ENCODE data around the gene MRPL24.
A peak's percentile ranks its signal among the peaks of the same experiment; 100 is the strongest.

MRPL24 gene

DNA sequence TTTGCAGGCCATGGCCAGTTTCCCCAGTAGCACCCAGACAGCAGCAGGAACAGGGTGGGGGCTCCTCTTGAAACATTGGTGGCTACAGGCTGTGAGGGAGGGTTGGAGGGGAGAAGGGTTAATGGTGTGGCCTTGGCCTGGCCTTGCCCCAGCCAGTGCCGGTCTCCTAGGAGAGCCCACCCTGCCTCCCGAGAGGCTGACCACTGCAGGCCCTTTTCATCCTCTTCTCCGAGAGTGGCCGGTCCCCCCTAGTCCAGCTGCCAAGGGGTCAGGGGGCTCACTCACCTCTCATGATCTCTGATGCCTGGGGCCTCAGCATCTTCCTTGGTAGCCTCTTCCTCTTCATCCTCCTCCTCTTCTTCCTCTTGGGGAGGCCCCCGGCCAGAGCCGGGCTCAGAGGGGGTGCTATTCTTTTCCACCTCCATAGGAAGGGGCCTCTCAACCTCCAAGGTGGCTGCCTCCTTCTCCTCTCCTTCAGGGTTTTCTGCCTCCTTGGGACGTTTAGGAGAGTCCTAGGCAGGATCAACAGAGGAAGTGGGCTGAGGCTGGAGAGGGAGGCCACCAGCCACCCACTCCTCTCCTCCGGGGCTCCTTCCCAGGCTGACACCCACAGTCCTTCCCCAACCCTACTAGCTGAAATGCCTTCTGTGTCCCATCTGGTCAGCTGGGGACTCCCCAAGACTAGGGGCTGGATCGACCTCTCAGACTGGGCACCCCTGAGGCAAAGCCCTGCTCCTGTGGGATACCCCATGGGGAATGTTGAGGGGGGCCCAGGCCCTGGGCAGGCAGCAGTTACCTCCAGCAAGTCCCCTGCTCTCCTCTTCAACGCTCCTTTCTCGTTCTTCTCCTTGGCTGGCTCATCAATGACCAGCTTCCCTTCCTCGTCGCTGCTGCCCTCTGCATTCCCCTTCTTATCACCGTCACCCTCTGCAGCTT is 2.7 kb upstream of the MRPL24 start:
- DNase-seq: no peak

DNA sequence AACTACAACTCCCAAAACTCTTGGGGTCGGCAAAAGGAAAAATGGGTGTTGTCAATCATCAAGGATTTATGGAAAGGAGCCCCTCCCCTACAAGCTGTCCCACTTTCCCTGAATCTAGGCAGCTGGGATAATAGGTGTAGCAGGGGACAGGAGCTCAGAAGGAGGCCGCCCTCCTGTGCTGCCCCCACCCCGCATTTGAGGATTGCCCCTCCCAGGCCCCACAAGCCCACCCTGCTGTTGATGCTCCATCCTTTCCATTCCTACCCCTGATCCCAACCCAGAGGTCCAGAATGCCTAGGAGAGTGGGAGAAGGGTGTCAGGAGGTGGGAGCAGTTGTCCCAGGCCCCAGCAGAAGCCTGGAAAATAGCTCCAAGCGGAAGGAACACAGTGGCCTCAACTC is 1.9 kb upstream of the MRPL24 start:
- DNase-seq: no peak

DNA sequence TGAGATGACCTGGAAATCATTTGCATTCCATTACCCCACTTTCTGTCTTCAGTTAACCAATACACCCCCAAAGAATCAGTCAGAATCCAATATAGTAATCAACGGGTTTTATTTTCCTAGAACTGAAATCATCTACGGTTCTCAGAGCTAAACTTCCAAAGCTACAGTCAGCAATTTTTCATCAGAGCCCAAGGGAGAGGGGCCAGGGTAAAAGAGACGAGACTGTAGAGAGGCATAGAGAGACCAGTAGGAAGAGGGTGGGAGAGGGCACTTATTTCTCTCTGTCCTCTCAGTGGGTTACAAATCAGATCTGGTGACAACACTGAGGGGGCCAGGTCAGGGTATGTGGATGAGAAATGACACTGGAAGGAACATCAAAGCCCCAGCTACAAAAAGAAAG is 1.1 kb upstream of the MRPL24 start:
- no peak for DNase-seq

DNA sequence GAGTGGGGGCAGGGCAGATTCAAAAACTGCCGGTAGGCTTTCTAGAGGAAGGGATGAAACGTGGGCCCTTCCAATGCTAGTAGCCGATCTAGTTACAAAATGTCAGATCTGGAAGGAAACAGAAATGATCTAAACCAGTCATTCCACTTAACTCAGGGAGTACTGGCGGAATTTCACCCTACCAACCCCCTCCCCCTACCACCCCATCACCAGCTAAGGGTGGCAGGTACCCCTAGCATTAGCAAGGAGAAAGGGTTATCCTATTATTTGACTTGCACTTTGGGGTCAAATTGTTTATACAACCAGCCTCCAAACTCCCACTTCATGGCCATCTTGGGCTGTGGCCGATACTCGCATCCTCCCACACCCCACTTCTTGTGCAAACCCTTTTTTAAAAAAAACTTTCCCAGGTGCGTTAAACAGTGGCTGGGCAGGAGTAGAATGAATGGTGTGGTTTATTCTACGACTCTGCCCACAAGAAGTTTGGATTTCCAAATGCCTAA is 644 bp upstream of the MRPL24 start:
- no peak for DNase-seq

DNA sequence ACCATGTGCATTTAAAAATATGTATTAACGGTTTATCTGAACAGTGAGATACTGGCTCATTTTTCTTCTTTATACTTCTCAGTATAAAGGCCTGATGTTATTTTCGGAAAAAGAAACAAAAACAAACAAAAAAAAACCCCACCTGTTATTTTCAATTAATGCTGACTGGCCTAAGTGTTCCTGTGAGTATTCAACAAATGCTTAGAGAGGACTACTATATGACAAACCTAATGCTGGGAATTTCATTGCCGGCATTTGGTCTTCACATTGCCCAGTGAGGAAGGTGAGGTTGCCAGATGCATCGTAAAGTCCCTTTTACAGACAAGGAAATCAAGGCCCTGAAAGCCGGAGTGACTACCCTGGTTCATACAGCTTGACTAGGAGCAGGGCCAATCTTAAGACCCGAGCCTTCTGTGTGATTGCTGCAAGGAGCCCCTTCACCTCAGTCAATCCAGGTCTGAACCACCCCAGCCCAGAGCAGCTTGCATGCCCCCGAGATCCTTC is 599 bp downstream of the MRPL24 start:
- DNase-seq: no peak

DNA sequence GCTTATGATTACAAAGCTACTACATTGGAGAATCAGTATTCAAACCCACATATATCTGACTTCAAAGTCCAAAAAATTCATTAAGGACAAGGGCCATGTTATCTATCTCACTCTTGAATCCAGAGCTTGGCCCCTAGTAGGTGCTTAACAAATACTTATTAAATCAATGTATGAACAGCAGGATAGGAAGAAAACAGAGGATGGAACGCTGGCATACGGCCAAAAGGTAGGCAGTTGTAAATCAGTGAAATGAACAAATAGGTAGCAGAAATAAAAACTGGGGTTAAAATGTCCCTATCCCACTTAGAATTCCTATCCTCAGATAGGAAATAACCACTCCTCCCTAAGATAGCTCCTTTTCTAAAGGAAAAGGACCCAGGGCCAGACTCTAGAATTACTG is 2.0 kb downstream of the MRPL24 start:
- DNase-seq: no peak

DNA sequence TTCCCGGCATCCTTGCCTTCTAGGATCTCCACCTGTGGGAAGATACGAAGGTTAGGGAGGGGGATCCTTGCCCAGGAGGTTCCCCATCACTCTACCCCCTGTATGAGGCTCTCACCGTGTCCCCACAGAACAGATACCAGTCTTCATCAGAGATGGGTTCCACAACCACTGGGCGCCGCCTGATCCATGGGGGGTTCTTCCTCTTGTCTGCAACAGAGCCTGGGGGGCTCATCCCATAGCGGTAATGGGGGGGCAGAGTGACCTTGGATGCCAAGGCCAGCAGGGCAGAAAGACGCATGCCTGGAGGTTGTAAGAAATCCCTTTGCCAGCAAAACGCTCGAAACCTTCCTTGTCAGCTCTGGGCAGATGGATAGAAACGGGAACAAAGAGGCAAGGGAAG is 2.5 kb downstream of the MRPL24 start:
- DNase-seq: no peak

DNA sequence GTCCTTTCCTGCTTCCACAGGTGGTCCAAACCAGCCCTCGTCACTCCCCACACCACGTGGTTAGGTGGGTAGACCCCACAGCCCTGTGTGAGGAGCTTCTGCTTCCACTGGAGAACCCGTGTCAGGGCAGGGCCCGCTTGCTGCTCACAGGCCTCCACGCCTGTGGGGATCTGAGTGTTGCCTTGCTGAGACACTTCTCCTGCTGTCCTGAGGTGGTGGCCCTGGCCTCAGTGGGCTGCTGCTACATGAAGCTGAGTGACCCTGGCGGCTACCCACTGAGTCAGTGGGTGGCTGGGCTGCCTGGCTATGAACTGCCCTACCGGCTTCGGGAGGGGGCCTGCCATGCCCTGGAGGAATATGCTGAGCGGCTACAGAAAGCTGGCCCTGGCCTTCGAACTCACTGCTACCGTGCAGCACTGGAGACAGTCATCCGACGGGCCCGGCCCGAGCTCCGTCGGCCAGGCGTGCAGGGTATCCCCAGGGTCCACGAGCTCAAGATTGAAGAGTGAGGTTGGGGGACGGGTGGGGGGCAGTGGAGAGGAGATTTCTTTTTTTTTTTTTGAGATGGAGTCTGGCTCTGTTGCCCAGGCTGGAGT is 6.8 kb downstream of the MRPL24 start:
- DNase-seq: no peak

DNA sequence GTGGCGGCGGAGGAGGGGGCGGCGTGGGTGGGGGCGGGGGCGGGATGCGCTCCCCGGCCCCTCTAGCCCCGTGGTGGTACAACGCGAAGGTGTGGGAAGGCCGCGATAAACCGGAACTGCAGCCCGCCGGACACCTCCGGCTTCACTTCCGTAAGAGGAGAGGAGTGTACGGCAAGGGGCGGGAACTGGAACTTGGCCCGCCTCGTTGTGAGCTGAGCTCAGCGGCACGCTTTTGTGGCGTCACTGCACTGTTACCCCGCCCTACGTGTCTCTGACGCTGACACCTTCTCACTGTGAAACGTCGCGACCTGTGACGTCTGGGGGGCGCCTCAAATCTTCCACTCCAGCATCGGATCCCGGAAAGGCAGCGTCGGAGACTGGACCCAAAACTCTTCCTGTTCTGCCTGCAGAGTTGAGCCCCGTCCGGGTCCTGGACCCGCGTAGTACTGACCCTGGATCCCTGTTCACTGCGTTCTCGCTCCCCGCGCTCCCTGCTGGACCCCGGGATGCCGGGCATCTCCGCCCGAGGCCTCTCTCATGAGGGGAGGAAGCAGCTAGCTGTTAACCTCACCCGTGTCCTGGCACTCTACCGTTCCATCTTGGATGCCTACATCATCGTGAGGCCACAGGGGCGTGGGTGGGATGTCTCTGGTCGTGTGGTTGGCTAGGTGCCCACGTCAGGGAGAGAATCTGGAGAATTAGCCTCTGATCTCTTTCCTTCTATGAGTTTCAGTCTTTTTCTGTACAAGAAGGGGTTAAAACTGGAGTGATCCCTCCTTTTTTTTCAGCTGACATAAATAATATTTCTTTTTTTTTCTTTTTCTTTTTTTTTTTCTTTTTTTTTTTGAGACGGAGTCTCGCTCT is 12.1 kb downstream of the MRPL24 start, which contains the start of gene ISG20L2:
Gene ISG20L2, minus strand, starts transcription at position 168 of the 864 bp plus-strand sequence. CDS start 1,114 bp downstream, outside the sequence.
- DNase-seq: peak; percentile 98

DNA sequence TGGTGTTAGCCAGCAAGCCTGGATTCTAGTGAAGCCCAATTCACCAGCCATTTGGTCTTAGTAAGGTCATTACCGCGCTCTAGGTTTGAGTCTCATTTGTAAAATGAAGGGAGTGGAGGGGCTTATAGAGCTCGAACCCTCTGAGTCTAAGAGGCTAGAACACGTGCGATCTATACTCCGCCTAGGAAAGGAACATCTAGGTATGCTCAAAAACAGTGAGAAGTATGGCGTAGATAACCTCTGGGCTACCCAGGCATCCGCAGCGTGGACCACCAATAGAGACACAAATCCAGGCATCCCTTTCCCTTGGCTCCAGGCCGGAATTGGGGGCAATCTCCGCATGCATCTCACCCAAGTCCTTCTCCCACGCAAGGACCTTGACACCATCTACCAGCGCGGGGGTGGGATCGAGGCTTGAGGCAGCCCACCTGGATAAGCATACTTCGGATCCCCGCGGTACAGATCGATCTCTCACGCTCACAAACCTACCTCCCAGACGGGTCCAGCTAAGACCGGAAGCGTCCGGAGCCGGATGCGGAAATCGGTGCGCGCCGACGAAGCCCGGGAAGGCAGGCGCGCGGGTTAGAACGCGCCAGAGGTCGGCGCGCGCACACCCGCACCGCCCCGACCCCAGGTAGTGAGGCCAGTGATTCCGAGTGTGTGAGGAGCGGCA is 12.8 kb downstream of the MRPL24 start, which contains the start of gene METTL25B:
Gene METTL25B, plus strand, starts transcription at position 544 of the 673 bp plus-strand sequence. CDS start 636 bp downstream, outside the sequence.
- peak; percentile 81 for DNase-seq

DNA sequence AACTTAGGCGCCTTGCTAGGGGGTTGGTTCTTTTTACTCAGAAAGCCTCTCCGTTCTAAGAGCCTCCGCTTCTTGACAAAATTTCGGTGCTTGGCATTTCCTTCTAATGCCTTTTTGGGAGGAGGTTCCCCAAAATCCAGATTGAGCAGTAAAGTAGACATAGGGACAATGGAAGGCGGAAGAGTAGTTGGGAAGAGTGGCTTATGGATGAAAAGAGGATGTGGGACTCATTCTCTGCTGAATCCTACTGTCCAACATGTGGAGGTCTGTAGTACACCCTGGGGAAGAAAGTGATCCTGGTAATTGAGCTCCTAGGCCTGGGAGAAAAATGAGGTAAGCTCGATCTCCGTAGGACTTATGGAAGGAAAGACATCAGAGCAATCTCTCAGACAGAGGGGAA is 13.4 kb downstream of the MRPL24 start:
- no peak for DNase-seq

DNA sequence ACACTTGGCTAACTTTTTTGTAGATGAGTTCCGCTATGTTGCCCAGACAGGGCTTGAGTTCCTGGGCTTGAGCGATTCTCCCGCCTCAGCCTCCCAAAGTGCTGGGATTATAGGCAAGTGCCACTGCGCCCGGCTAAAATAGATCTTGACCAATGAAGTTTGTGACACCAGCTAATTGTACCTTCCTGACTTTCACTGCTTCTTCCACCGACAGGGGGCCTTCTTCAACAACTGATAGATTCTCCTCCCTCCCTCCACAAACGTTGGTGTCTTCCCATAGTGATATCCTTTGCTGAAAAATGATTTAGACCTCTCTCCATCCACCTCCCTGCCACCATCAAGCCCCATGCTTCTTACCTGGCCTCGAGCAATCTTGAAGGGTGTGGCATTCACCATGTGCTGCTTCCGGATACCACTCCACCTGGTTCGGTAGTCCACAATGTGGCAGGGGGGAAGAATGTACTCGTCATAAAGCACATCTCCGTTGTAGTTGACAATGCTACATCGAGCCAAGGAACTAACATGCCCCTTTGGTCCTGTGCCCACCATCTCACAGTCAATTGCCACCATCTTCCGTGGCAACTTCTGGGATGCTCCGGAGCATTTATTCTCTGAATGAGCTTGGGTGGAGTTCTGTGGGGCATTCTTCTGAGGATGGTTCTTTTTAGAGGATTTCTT is 14.2 kb downstream of the MRPL24 start:
- DNase-seq: peak; percentile 70

DNA sequence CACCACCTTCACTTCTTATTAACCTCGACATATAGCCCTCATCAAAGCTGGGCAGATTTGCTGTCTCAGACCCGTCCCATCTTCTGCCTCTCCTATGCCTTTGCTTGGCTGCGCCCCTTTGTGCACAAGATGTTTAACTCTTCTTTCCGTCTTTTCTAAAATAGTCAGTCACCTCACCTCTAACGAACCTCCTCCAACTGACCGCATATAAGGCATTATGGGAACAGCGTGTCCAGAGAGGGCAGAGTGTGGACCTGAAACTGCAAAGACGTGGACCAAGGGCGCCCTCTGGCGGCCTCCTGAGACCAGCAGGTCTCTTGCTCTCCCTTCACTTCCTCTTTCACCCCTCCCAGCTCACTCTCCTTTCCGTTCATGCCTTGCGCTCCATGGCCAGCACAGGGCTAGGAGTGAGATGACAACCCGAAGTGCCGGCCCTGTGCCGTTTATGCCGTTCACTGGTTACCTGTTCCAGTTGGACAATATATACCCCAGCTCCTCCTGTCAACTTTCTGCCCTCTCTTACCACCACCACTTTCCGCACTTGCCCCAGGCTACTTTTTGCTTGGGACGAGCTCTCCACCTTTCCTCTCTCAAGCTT is 15.1 kb downstream of the MRPL24 start:
- peak; percentile 81 for DNase-seq

DNA sequence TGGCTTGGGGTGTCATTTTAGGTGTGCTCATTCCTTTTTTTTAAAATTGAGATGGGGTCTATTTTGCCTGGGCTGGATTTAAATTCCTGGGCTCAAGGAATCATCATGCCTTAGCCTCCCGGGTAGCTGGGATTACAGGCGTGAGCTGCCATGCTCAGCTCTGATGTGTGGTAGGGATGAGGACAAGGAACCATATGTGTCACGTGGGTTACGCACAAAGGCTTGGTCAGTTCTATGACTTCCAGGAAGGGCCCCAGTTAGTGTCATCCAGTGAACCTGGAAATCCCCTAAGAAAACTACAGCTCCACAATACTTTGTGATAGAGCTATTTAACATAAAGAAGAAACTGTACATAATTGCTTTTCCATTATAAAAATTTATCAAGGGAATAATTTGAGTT is 19.4 kb downstream of the MRPL24 start:
- no peak for DNase-seq

DNA sequence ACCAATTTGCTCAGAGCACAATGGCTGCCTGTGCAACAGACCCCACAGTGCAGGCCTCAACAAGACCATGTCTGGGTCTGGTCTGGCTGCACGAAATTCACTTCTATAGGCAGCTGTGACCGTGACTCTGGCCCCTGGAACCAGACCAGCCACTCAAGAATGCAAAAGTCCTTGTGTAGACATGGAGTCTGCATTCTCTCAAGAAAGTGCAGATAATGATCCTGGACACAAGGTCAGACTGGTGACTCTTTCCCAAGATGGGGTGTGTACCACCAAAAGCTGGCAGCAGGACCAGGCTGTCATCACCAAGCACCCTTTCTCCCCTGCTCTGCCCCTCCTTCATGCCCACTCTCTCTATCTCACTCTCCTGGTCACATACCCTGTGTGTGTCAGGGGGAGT is 19.8 kb downstream of the MRPL24 start:
- DNase-seq: no peak

DNA sequence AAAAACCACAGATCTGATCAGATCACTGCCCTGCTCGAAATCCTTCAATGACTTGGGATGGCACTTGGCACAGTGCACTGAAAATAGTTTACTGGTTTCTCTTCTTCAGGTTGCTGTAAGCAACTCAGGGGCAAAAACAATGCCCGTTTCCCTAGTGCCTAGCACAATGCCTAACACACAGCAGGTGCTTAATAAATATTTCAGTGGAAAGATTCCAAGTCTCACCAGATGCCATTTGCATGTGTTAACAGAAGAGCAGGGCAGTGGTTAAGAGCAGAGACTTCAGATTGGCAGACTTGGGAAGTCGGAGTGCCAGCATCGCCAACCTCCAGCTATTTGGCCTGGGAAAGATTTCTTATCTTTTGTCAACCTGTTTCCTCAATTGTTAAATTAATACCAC is 23.5 kb downstream of the MRPL24 start:
- no peak for DNase-seq

DNA sequence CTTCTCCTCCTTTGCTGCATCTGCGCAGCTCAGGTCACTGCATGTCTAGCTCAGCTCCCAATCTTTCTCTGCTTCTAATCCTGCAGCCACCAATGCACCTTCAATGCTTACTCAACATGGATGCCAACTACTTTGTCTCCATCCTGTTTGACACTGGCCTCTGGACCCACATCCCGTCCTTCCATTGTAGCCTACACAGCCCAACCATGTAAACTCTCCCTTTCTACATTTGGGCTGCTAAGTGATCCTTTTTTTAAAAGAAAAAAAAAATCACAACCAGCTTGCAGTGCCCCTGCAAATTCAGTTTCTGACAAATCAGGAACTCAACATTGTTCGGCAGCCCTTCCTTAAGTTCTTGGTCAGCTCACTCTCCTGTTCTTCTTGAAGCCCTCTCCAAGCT is 26.1 kb downstream of the MRPL24 start:
- DNase-seq: no peak

DNA sequence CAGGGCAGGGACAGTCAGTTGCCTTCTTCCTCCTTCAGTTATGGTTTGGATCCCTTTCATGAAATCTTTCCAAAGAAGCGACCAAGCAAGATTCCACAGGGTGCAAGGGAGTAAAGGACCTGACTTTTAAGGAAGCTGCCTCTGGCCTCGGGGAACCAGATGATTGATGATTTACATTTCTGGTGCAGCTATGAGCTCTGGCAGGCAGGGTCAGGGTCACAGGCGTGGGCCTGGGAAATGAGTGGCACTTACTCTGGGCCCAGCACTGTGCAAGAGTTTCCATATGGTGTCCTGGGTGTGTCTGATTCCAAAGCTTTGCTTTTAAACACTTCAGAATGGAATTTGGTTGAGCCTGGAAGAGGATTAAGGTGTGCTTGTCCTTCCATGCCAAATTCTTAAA is 28.3 kb downstream of the MRPL24 start:
- DNase-seq: no peak

DNA sequence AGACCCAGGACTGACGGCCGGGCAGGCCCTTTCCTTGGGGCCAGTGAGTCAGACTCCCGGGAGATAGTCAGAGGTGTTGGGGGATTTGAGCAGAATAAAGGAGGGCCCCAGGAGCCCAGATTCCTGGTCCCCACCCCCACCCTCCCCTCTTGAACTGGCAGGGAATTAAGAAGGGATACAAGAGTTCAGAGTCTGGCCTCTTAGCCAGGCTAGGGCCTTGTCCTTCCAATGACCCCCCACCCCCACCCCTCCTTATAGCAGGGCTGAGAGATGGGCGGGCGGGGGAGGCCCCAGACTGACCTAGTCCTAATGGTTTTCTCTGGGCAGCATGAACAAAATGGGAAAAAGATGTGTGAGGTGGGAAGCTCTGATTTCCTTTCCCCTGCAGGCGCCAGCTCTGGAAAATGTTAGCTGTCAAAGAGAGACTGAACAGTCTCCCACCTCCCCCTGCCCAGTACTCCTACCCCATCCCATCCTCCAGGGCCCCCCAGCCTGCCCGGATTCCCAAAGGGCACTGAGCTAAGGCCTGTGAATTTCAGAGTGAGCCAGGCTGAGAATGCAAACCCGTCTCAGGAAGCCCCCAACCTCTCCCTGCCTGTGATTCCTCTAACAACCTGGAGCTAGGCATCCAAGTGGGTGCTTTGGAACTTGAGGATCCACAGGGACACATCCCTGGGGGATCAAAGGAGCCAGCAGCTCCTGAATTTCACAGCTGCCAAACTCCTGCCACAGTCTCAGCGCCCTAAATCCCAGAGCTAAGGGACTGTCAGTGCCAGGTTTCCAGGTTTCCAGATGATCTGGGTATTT is 29.7 kb downstream of the MRPL24 start:
- peak; percentile 58 for DNase-seq

Data from fibroblast of skin of right biceps (primary cell).